Right renal cortex interstitium (tissue), 3 donors: ENCODE measurements around the gene TRMU. TPM values are rescaled to one million over a fixed set of nuclear protein-coding genes. Genes with fewer than 3 reads are reported as not detected.
"Not testable (repeated sequence)": the region's sequence is repeated elsewhere in the genome, so short reads cannot be mapped to it uniquely, and the experiment has no call there.

Experiments
- DNase-seq, 3 donors: peaks; one replicate each; pipeline ENCODE4 v3.0.0-alpha.2; 2013; ENCODE audit warnings: low read depth in 3 of 3, low spot score in 2 of 3
- polyA plus RNA-seq, 3 donors: library from polyadenylated mRNA; unstranded; fragments of 120-200 nt; gene quantifications; one replicate each; pipeline ENCODE4 v1.2.1, GENCODE V29; 2013; ENCODE audit not compliant: insufficient read length in 3 of 3

Gene TRMU
- polyA plus RNA-seq, 3 donors: 40.7 to 45.8 (median 43.6) TPM

GRCh38 chr22:46379066-46379930, 43.8 kb downstream of the TRMU start:
- DNase-seq: peak in 1 of 3 donors; percentile 71

- DNase-seq: no peak
Measured at GRCh38 chr22:46380069-46380468, 44.6 kb downstream of the TRMU start.

- no peak for DNase-seq
Measured at GRCh38 chr22:46380581-46380980, 45.1 kb downstream of the TRMU start.

GRCh38 chr22:46381142-46381541, 45.6 kb downstream of the TRMU start:
- no peak for DNase-seq

GRCh38 chr22:46381731-46382130, 46.2 kb downstream of the TRMU start:
- DNase-seq: no peak

- no peak for DNase-seq
Measured at GRCh38 chr22:46382524-46382923, 47.0 kb downstream of the TRMU start.

- DNase-seq: no peak
Measured at GRCh38 chr22:46386312-46386711, 50.8 kb downstream of the TRMU start.

- DNase-seq: no peak
Measured at GRCh38 chr22:46387748-46388147, 52.2 kb downstream of the TRMU start.

GRCh38 chr22:46388647-46389046, 53.1 kb downstream of the TRMU start:
- DNase-seq: no peak

GRCh38 chr22:46389081-46389480, 53.6 kb downstream of the TRMU start:
- DNase-seq: no peak

GRCh38 chr22:46390105-46390651, 54.7 kb downstream of the TRMU start:
- DNase-seq: no peak

GRCh38 chr22:46390652-46391301, 55.3 kb downstream of the TRMU start:
- DNase-seq: no peak

- no peak for DNase-seq
Measured at GRCh38 chr22:46391486-46392136, 56.1 kb downstream of the TRMU start.

GRCh38 chr22:46392137-46392844, 56.8 kb downstream of the TRMU start:
- DNase-seq: no peak

GRCh38 chr22:46393873-46394272, 58.4 kb downstream of the TRMU start:
- no peak for DNase-seq

GRCh38 chr22:46394622-46395021, 59.1 kb downstream of the TRMU start:
- no peak for DNase-seq

- no peak for DNase-seq
Measured at GRCh38 chr22:46395145-46395544, 59.6 kb downstream of the TRMU start.

GRCh38 chr22:46397049-46397448, 61.5 kb downstream of the TRMU start:
- not testable (repeated sequence) for DNase-seq

- no peak for DNase-seq
Measured at GRCh38 chr22:46397514-46397913, 62.0 kb downstream of the TRMU start.

- no peak for DNase-seq
Measured at GRCh38 chr22:46397951-46398350, 62.4 kb downstream of the TRMU start.
